OCI-LY7 (cell line): ENCODE results near the gene CYP24A1.

Experiments
- EZH2phosphoT487 ChIP-seq: fragments of 200-600 bp; sonication (generic); IDR thresholded peaks from 2 replicates; pipeline ENCODE4 v1.6.1; 2018; ENCODE audit warnings: low read depth, borderline replicate concordance, mild to moderate bottlenecking, mixed run types, antibody characterized with exemption, low read length, moderate library complexity, mixed read lengths
- TF ChIP-seq, protein P1 (sequence below): fragments of 200-600 bp; sonication (generic); conservative IDR thresholded peaks from 2 replicates; pipeline ENCODE4 v1.5.1; 2014; ENCODE audit warnings: mild to moderate bottlenecking, antibody characterized with exemption, low read length, moderate library complexity, mixed read lengths

GRCh38 chr20:54172856-54173652 lies 732 bp downstream of the CYP24A1 start:
- TF ChIP-seq, protein P1, sequence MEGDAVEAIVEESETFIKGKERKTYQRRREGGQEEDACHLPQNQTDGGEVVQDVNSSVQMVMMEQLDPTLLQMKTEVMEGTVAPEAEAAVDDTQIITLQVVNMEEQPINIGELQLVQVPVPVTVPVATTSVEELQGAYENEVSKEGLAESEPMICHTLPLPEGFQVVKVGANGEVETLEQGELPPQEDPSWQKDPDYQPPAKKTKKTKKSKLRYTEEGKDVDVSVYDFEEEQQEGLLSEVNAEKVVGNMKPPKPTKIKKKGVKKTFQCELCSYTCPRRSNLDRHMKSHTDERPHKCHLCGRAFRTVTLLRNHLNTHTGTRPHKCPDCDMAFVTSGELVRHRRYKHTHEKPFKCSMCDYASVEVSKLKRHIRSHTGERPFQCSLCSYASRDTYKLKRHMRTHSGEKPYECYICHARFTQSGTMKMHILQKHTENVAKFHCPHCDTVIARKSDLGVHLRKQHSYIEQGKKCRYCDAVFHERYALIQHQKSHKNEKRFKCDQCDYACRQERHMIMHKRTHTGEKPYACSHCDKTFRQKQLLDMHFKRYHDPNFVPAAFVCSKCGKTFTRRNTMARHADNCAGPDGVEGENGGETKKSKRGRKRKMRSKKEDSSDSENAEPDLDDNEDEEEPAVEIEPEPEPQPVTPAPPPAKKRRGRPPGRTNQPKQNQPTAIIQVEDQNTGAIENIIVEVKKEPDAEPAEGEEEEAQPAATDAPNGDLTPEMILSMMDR, result no peak
- no peak for TF ChIP-seq EZH2phosphoT487
